ENCODE measurements around the gene TBCEL. TPM values are rescaled to one million over a fixed set of nuclear protein-coding genes. Genes with fewer than 3 reads are reported as not detected.
"Not testable (repeated sequence)": the region's sequence is repeated elsewhere in the genome, so short reads cannot be mapped to it uniquely, and the experiment has no call there.

The TBCEL gene
- polyA plus RNA-seq, 1 donor (not counting 4 experiments of a cell fraction or from before 2014, with no cell fraction given), result 15.1 TPM

- H3K27ac ChIP-seq (ENCODE audit: control insufficient read depth, insufficient read depth, low read length), result no peak overlapping the region
- FAIRE-seq, result no peak
- no peaks in the 10 kb centered on the region for H3K79me2 ChIP-seq (ENCODE audit: control insufficient read depth, insufficient read depth, low read length)
- no peaks in the 10 kb centered on the region for H4K20me1 ChIP-seq (ENCODE audit: control insufficient read depth, extremely low read depth, insufficient read depth, low read length)
- dilution Hi-C loops (cut with MboI; ENCODE audit: extremely low pct_ligation_motif_present, low sequenced_read_pairs), result no loop called here
- TF ChIP-seq EZH2 (IDR thresholded peaks at IDR 0.05; ENCODE audit: low read length) (no peak), CTCF (optimal IDR thresholded peaks at IDR 0.05 in 1 of 3, IDR thresholded peaks at IDR 0.05 in 1 of 3, conservative IDR thresholded peaks at IDR 0.05 in 1 of 3; ENCODE audit: extremely low read depth in 1 of 3, insufficient read depth in 2 of 3, low read length in 3 of 3) (no peak)
- H3K27me3 ChIP-seq (ENCODE audit: control insufficient read depth, extremely low read depth, insufficient read depth, low read length), result no peaks in the 10 kb centered on the region
- H3K9ac ChIP-seq (ENCODE audit: control insufficient read depth, extremely low read depth, insufficient read depth, low read length), result no peak overlapping the region
- no peaks in the 10 kb centered on the region for H3K9me1 ChIP-seq (ENCODE audit: control insufficient read depth, extremely low read depth, insufficient read depth, low read length)
- DNase-seq (ENCODE audit: low read depth, low spot score), result no peak
- H3K4me2 ChIP-seq (ENCODE audit: control insufficient read depth, extremely low read depth, insufficient read depth, low read depth, low read length), result no peak overlapping the region
- no peaks in the 10 kb centered on the region for H3K36me3 ChIP-seq (ENCODE audit: control insufficient read depth in 2 of 2, extremely low read depth in 1 of 2, insufficient read depth in 2 of 2, low read length in 2 of 2)
- H3K4me1 ChIP-seq (ENCODE audit: control insufficient read depth, extremely low read depth, insufficient read depth, low read length), result no peaks in the 10 kb centered on the region
- no peak overlapping the region for H3K4me3 ChIP-seq (ENCODE audit: control insufficient read depth in 2 of 3, extremely low read depth in 1 of 3, insufficient read depth in 2 of 3, low read depth in 1 of 3, low read length in 3 of 3)
- H3K9me3 ChIP-seq (ENCODE audit: control insufficient read depth, low read depth, low read length), result no peaks in the 10 kb centered on the region
- H2AFZ ChIP-seq (ENCODE audit: control insufficient read depth, low read length), result no peak overlapping the region
Measured at GRCh38 chr11:121018746-121019145, 5.2 kb upstream of the TBCEL start.

GRCh38 chr11:121021718-121022117 is 2.2 kb upstream of the TBCEL start:
- H3K9me3 ChIP-seq (ENCODE audit: control insufficient read depth, low read depth, low read length); dilution Hi-C loops (cut with MboI; ENCODE audit: extremely low pct_ligation_motif_present, low sequenced_read_pairs); H3K27me3 ChIP-seq (ENCODE audit: control insufficient read depth, extremely low read depth, insufficient read depth, low read length); DNase-seq (ENCODE audit: low read depth, low spot score); H3K27ac ChIP-seq (ENCODE audit: control insufficient read depth, insufficient read depth, low read length); H3K4me1 ChIP-seq (ENCODE audit: control insufficient read depth, extremely low read depth, insufficient read depth, low read length); H3K9me1 ChIP-seq (ENCODE audit: control insufficient read depth, extremely low read depth, insufficient read depth, low read length); H3K36me3 ChIP-seq (ENCODE audit: control insufficient read depth in 2 of 2, extremely low read depth in 1 of 2, insufficient read depth in 2 of 2, low read length in 2 of 2); H4K20me1 ChIP-seq (ENCODE audit: control insufficient read depth, extremely low read depth, insufficient read depth, low read length); H3K4me2 ChIP-seq (ENCODE audit: control insufficient read depth, extremely low read depth, insufficient read depth, low read depth, low read length); H3K4me3 ChIP-seq (ENCODE audit: control insufficient read depth in 2 of 3, extremely low read depth in 1 of 3, insufficient read depth in 2 of 3, low read depth in 1 of 3, low read length in 3 of 3); H3K9ac ChIP-seq (ENCODE audit: control insufficient read depth, extremely low read depth, insufficient read depth, low read length); H2AFZ ChIP-seq (ENCODE audit: control insufficient read depth, low read length); FAIRE-seq: not testable (repeated sequence)
- peaks cover 22% of the 10 kb centered on the region for H3K79me2 ChIP-seq (ENCODE audit: control insufficient read depth, insufficient read depth, low read length)

- Histone ChIP-seq H3K36me3 (ENCODE audit: control insufficient read depth in 2 of 2, extremely low read depth in 1 of 2, insufficient read depth in 2 of 2, low read length in 2 of 2) (no peaks in the 10 kb centered on the region), H4K20me1 (ENCODE audit: control insufficient read depth, extremely low read depth, insufficient read depth, low read length) (no peaks in the 10 kb centered on the region), H3K79me2 (ENCODE audit: control insufficient read depth, insufficient read depth, low read length) (peaks cover 30% of the 10 kb centered on the region), H3K27ac (ENCODE audit: control insufficient read depth, insufficient read depth, low read length) (peak overlapping the region; percentile 67), H3K4me3 (ENCODE audit: control insufficient read depth in 2 of 3, extremely low read depth in 1 of 3, insufficient read depth in 2 of 3, low read depth in 1 of 3, low read length in 3 of 3) (peak overlapping the region; percentile 74 to 84 (median 82)), H2AFZ (ENCODE audit: control insufficient read depth, low read length) (no peak overlapping the region), H3K4me1 (ENCODE audit: control insufficient read depth, extremely low read depth, insufficient read depth, low read length) (peaks cover 9% of the 10 kb centered on the region), H3K9ac (ENCODE audit: control insufficient read depth, extremely low read depth, insufficient read depth, low read length) (peak overlapping the region; percentile 81), H3K27me3 (ENCODE audit: control insufficient read depth, extremely low read depth, insufficient read depth, low read length) (no peaks in the 10 kb centered on the region), H3K9me3 (ENCODE audit: control insufficient read depth, low read depth, low read length) (no peaks in the 10 kb centered on the region), H3K4me2 (ENCODE audit: control insufficient read depth, extremely low read depth, insufficient read depth, low read depth, low read length) (peak overlapping the region; percentile 98), H3K9me1 (ENCODE audit: control insufficient read depth, extremely low read depth, insufficient read depth, low read length) (no peaks in the 10 kb centered on the region)
- DNase-seq (ENCODE audit: low read depth, low spot score) (peak; percentile 13), FAIRE-seq (peak; percentile 39)
- no peak for TF ChIP-seq CTCF (optimal IDR thresholded peaks at IDR 0.05 in 1 of 3, IDR thresholded peaks at IDR 0.05 in 1 of 3, conservative IDR thresholded peaks at IDR 0.05 in 1 of 3; ENCODE audit: extremely low read depth in 1 of 3, insufficient read depth in 2 of 3, low read length in 3 of 3)
- TF ChIP-seq EZH2 (IDR thresholded peaks at IDR 0.05; ENCODE audit: low read length), result no peak
- dilution Hi-C loops (cut with MboI; ENCODE audit: extremely low pct_ligation_motif_present, low sequenced_read_pairs), result no loop called here
Measured at GRCh38 chr11:121024989-121025388, 1.1 kb downstream of the TBCEL start.

All from keratinocyte (primary cell).